22Rv1 (cell line): ENCODE results near the gene P2RY2.

Experiments
- H3K27ac ChIP-seq: fragments of 450-650 bp; 2 replicates; pipeline ENCODE4 v1.5.1; 2017
- ZFX ChIP-seq: fragments of 450-650 bp; IDR thresholded peaks from 2 replicates; pipeline ENCODE4 v1.6.1; 2017; ENCODE audit warnings: antibody characterized with exemption, borderline replicate concordance
- TF ChIP-seq, protein P1 (sequence below): fragments of 450-650 bp; IDR thresholded peaks from 2 replicates; pipeline ENCODE4 v1.5.1; 2017; ENCODE audit warnings: mild to moderate bottlenecking

The P2RY2 gene

DNA sequence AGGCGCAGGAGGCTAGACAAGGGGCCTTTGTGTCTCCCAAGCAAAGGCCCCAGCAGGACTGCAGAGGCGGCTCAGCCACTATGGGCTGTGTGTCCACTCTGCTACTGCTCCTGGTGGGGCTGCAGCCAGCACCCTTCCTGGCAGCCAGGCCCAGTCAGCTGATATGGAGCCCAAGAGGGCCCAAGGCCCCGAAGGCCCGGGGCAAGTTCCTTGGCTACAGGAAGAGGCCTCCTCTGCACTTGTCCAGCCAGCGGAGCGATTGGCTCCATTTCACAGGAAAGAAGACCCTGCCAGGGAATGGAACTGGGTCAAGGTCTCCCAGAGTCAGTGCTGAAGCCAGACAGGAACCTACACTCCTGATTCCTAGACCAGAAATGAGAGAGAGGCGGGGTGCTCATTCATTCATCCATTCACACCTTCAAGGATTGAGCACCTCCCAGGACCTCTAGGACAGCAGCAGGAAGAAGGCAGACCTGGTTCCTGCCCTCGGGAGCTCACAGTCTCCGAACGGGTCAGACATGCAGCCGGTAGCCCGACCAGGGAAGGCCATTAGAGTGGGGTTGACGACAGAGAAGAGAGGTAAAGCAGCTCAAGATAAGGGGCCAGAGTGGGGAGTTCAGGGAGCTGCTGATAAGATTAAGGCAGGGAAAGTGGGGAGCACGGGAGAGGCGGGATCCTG, 811 bp upstream of the P2RY2 start:
- TF ChIP-seq, protein P1, sequence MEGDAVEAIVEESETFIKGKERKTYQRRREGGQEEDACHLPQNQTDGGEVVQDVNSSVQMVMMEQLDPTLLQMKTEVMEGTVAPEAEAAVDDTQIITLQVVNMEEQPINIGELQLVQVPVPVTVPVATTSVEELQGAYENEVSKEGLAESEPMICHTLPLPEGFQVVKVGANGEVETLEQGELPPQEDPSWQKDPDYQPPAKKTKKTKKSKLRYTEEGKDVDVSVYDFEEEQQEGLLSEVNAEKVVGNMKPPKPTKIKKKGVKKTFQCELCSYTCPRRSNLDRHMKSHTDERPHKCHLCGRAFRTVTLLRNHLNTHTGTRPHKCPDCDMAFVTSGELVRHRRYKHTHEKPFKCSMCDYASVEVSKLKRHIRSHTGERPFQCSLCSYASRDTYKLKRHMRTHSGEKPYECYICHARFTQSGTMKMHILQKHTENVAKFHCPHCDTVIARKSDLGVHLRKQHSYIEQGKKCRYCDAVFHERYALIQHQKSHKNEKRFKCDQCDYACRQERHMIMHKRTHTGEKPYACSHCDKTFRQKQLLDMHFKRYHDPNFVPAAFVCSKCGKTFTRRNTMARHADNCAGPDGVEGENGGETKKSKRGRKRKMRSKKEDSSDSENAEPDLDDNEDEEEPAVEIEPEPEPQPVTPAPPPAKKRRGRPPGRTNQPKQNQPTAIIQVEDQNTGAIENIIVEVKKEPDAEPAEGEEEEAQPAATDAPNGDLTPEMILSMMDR, result no peak
- TF ChIP-seq ZFX, result no peak
- H3K27ac ChIP-seq, result no peak overlapping the region

DNA sequence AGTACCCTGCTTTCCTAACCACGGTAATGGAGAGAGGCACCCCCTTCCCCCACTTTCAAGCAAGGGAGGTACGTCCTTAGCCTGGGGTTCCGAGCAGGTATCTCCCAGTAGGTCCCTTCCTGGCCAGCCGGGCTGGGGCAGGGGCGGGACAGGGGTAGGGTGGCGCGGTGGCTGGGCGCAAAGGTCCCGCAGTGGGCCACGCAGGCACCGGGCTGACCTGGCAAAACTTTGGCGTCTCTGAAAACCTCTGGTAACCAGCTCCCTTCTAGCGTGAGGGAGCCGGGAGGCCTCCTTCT, 323 bp upstream of the P2RY2 start:
- H3K27ac ChIP-seq, result no peak overlapping the region; the same call in 1 of the 2 replicates
- TF ChIP-seq, protein P1, result no peak
- TF ChIP-seq ZFX, result no peak

DNA sequence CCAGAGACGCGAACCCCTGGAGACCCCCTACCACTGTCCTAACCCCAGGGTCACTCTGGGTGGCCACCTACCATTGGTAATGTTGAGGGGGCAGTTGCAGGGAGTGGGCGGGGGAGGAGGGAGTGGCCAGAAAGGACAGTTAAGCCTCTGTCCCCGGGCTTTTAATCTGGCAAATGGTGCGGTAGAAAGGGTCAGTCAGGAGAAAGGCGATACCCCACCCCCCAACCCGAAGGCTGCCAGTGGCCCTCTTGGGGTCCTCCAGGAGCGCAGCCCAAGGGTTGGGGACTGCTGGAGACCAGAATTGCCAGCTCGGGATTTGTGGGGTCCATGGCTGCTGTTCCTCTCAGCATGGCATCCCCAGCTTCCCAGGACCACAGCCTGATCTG, 742 bp downstream of the P2RY2 start:
- TF ChIP-seq, protein P1, result no peak
- no peak for TF ChIP-seq ZFX
- H3K27ac ChIP-seq, result no peak overlapping the region

DNA sequence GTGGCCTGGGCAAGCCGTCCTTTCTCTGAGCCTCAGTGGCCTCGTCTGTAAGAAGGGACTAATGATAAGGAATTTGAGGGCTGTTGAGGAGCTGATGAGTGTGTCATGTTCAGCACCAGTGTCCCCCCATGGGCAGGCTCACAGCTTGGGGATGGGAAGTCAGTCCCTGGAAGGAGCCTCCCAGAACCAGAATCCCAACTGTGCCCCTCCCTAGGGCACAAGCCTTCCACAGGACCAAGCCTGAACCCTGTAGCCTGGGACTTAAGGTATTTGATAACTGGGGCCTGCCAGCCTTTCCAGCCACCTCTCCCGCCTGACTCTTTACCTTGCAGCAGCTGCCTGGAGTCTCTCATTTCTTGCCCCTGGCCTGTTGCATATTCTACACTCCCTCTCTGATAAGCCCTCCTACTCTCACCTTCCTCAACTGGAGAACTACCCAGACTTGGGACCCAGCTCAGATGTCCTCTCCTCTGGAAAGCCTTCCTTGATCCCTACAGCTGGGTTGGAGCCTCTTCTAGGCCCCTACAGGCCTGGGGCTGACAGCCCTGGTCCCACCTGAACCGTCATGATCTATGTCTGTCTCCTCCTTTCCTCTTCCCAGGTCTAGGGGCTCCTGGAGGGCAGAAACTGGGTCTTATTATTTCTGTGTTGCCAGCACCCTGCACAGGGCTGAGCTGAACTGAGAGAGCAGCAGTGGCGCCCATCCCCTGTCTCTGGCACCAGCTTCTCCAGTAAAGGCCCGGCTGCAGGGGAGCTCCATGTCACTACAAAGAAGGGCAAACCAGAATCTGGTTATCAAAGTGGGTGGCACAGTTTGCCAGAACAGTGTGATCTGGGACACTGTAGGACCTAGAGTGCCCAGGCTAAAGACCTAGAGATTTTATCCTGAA, 1.6 kb downstream of the P2RY2 start:
- H3K27ac ChIP-seq, result no peak overlapping the region
- no peak for TF ChIP-seq ZFX
- TF ChIP-seq, protein P1, result no peak

DNA sequence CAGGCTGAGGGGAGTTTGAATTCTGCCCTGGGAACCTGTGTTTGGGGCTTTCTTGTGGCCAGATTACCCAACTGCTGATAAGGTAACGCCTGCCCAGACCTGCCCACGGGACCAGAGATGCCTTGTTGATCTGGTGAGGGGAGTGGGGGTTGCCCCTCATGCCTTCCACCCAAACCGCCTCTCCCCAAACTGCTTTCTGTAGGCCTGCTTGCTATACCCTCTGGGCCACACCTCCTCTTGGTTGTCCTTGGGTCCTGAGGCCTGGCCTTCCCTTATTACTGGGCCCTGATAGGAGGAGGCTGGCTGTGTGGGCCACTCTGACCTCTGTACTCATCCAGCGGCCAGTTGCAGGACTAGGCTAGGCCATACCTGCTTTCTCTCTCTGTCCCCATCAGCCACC, 3.4 kb downstream of the P2RY2 start:
- TF ChIP-seq ZFX, result no peak
- TF ChIP-seq, protein P1, result no peak
- no peak overlapping the region for H3K27ac ChIP-seq

DNA sequence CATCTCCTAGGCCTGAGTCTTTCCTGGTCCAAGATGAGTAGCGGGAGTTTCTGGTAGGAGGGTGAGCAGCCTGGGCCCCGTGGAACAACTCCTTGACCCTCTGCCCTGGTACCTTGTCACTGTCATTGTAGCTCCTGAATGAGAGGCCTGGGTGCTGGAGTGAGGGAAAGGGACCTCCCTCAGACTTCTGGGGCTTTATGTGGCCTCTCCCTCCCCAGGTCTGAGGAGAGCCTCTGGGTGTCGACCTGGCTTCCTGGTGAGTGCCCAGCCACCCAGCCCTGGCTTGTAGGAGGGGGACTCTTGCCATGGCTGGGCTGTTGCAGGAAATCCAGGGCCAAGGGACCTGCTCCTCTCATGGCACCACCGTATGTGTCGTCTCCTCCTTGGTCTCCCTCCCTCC, 3.9 kb downstream of the P2RY2 start:
- no peak overlapping the region for H3K27ac ChIP-seq
- TF ChIP-seq, protein P1, result no peak
- TF ChIP-seq ZFX, result no peak
